ENCODE data around the gene PSMB10.

DNA sequence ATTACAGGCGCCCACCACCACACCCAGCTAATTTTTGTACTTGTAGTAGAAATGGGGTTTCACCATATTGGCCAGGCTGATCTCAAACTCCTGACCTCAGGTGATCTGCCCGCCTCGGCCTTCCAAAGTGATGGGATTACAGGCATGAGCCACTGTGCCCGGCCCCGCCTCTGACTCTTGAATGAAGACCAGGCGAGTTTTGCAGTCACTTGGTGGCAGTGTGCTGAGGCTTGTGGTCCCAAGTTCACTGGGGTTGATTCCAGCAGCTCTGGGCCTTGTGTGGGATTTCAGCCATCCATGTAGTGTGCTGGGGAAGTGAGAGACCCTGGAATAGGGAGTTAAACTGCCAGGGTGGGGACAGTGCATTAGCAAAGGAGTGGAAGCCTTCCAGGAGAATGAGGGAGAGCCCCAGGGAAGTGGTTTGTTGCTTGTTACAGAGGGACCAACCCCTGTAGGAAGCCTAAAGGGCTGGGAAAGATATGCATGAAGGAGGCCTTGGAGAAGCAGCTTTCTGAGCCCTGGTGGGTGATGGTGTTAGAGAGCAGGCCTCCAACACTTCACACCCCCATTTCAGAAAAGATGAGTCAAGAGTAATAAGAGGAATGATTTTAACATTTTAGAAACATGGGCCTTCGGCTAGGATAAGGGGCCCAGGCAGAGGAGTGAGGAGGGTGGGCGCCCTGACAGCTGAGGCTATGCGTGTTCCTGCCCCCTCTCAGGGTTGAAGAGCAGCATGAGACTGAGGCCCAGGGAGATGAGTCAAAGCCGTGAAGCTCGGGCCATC, 29.1 kb downstream of the PSMB10 start:
- TF ChIP-seq, protein P1, sequence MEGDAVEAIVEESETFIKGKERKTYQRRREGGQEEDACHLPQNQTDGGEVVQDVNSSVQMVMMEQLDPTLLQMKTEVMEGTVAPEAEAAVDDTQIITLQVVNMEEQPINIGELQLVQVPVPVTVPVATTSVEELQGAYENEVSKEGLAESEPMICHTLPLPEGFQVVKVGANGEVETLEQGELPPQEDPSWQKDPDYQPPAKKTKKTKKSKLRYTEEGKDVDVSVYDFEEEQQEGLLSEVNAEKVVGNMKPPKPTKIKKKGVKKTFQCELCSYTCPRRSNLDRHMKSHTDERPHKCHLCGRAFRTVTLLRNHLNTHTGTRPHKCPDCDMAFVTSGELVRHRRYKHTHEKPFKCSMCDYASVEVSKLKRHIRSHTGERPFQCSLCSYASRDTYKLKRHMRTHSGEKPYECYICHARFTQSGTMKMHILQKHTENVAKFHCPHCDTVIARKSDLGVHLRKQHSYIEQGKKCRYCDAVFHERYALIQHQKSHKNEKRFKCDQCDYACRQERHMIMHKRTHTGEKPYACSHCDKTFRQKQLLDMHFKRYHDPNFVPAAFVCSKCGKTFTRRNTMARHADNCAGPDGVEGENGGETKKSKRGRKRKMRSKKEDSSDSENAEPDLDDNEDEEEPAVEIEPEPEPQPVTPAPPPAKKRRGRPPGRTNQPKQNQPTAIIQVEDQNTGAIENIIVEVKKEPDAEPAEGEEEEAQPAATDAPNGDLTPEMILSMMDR (IDR thresholded peaks at IDR 0.05 in 2 of 3, conservative IDR thresholded peaks at IDR 0.05 in 1 of 3; ENCODE audit: borderline replicate concordance in 1 of 3, insufficient read depth in 1 of 3, low read depth in 2 of 3, low read length in 2 of 3) = no peak
- TF ChIP-seq, protein P2, sequence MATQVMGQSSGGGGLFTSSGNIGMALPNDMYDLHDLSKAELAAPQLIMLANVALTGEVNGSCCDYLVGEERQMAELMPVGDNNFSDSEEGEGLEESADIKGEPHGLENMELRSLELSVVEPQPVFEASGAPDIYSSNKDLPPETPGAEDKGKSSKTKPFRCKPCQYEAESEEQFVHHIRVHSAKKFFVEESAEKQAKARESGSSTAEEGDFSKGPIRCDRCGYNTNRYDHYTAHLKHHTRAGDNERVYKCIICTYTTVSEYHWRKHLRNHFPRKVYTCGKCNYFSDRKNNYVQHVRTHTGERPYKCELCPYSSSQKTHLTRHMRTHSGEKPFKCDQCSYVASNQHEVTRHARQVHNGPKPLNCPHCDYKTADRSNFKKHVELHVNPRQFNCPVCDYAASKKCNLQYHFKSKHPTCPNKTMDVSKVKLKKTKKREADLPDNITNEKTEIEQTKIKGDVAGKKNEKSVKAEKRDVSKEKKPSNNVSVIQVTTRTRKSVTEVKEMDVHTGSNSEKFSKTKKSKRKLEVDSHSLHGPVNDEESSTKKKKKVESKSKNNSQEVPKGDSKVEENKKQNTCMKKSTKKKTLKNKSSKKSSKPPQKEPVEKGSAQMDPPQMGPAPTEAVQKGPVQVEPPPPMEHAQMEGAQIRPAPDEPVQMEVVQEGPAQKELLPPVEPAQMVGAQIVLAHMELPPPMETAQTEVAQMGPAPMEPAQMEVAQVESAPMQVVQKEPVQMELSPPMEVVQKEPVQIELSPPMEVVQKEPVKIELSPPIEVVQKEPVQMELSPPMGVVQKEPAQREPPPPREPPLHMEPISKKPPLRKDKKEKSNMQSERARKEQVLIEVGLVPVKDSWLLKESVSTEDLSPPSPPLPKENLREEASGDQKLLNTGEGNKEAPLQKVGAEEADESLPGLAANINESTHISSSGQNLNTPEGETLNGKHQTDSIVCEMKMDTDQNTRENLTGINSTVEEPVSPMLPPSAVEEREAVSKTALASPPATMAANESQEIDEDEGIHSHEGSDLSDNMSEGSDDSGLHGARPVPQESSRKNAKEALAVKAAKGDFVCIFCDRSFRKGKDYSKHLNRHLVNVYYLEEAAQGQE (IDR thresholded peaks at IDR 0.05; ENCODE audit: low read depth) = no peak
- TF ChIP-seq POLR2A (IDR thresholded peaks at IDR 0.05; ENCODE audit: borderline replicate concordance, extremely low read depth, insufficient read depth, insufficient read length) (no peak), EZH2 (IDR thresholded peaks at IDR 0.05) (no peak), CEBPB (IDR thresholded peaks at IDR 0.05; ENCODE audit: low read depth) (no peak), ZFX (IDR thresholded peaks at IDR 0.05) (no peak), SIN3A (IDR thresholded peaks at IDR 0.05; ENCODE audit: low read depth) (no peak), FOSL1 (IDR thresholded peaks at IDR 0.05; ENCODE audit: low read depth) (no peak), ZNF274 (IDR thresholded peaks at IDR 0.05; ENCODE audit: low read depth, low read length) (no peak), EZH2phosphoT487 (IDR thresholded peaks at IDR 0.05; ENCODE audit: borderline replicate concordance) (no peak), POLR2AphosphoS5 (IDR thresholded peaks at IDR 0.05; ENCODE audit: low read depth, low read length) (no peak)

All from HCT116 (cell line).